Jurkat, Clone E6-1 (cell line): ENCODE measurements around the gene DPM1.

ENCODE experiments used
- DNase-seq: peaks from one replicate; pipeline ENCODE4 v3.0.0-alpha.2; 2011; ENCODE audit warnings: low read depth, low spot score
- H3K4me3 ChIP-seq: 2 replicates; pipeline ENCODE4 v1.5.1; 2011; ENCODE audit warnings: mild to moderate bottlenecking, low read length, control low read depth, moderate library complexity

DPM1 gene

DNA sequence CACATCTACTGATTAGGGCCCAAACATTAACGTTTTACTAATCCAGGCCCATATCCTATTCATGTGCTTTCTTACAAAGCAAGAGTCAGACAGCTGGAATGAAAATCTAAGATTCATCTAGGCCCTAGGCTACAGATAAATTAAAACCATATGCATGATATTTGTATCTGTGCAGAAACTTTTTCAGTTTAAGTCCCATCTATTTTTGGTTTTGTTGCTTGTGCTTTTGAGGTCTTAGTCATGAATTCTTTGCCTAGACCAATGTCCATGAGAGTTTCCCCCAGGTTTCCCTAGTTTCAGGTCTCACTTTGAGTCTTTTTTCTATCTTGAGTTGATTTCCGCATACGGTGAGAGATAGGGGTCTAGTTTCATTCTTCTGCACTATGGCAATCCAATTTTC is 47.3 kb downstream of the DPM1 start:
- no peak for DNase-seq
- no peak overlapping the region for H3K4me3 ChIP-seq

DNA sequence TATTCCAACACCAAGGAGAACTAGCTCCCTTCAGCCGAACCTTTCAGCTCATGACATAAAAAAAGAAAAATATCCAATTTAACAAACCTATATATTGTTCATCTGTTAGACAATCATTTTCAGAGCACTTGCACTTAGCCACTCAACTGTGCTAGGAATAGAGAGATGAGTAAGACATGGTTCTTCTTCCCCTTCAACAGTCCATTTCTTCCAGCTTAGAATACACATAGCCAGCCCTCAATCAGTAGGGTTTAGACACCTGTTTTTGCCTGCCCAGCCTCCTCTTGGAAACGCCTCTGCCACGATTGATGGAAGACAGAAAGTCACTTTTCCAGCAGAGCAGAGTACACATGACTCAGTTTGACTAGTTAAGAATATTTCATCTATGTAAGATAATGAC is 48.9 kb downstream of the DPM1 start:
- no peak for DNase-seq

DNA sequence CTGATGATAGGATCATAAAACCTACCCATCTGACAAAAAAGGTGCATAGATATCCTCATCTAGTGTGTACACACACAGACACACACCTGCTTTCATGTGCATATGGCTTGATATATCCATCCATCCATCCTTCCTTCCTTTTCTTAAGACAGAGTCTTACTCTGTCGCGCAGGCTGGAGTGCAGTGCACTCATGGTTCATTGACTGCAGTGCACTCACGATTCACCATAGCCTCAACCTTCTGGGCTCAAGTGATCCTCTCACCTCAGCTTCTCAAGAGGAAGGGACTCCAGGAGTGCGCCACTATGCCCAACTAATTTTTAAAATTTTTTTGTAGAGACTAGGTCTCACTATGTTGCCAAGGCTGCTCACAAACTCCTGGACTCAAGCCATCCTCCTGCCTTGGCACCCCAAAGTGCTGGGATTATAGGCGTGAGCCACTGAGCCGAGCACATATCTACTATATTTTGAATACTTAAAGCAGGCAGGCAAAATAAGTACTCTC is 54.2 kb downstream of the DPM1 start:
- H3K4me3 ChIP-seq, result no peak overlapping the region
- DNase-seq, result no peak

More for the DNA sequence above, 48.9 kb downstream of the DPM1 start:
- H3K4me3 ChIP-seq, result no peak overlapping the region

DNA sequence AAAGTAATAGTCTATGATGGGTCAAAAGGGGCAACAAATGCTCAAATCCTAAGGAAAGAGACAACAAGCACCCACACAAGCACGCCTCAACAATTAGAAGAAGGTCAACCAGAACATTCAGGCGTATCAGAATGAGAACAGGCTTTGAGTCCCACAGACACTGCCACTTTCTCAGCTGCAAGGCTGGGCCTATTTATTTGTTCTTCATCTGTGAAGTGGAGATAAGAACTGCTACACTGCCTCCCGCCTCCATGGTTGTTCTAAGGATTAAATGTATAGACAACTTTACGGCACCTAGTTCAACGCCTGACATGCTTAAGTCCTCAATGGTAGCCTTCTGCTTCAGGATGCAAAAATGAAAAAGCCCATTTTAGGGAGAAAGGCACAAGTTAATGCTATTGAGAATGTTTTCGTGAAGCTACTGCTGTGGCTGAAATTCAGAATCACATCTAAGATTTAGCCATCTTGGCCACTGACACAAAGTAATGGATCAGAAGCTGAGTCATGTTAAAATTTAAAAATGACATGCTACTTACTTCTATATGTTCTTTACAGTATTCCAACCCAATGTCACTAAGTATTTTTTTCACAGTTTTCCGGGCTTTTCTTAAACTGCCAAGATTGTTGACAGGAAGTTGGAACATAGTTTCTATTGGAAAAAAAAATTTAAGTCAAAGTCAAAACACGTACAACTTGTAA is 54.8 kb downstream of the DPM1 start:
- H3K4me3 ChIP-seq, result no peak overlapping the region
- DNase-seq, result no peak

DNA sequence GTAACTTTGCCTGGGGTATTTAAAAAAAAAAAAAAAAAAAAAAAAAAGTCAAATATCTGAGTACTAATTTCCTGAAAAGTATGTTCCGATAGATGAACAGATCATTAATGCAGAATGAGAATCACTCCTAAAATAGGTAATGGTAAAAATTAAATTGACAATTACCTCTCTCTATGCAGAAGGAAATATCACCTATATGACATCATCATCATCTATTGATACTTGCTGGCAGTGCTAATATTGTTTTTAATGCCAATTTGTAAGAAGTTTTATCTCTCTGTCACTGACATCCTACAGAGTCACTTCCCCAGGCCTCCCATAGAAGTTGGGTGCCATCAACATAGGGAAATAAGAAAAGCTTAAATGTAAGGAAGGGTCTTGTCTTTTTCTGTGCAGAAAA is 57.0 kb downstream of the DPM1 start:
- H3K4me3 ChIP-seq, result no peak overlapping the region
- no peak for DNase-seq

DNA sequence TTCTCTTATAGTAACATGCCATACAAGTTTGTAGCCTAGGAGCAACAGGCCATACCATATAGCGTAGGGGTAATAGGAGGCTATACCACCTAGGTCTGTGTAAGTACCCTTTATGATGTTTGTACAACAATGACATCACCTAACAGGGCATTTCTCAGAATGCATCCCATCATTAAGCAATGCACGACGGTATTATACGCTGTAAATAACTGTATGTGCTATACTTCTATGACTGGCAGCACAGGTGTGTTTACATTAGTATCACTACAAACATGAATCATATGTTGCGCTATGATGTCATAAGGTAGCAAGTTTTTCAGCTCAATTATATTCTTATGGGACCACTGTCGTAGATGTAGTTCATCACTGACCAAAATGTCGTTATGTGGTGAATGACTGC is 58.1 kb downstream of the DPM1 start:
- DNase-seq, result no peak
- no peak overlapping the region for H3K4me3 ChIP-seq

DNA sequence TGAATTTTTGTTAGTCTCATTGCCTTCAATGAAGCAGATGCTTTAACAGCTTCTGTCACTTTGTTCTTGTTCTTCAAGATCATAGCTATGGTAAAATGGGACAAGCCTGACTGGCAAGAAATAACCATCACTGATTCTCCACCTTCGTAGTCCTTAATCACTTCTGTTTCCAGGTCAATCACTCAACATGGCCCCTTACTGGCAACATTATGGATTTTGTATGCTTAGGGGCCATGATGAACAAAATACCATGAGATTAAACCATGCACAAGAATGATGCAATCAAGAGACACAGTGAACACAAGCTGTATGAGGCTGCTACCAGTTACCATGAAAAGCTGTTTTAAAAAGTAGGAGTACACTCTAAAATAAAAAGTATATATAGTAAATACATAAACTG is 59.9 kb downstream of the DPM1 start:
- no peak for DNase-seq
- no peak overlapping the region for H3K4me3 ChIP-seq

DNA sequence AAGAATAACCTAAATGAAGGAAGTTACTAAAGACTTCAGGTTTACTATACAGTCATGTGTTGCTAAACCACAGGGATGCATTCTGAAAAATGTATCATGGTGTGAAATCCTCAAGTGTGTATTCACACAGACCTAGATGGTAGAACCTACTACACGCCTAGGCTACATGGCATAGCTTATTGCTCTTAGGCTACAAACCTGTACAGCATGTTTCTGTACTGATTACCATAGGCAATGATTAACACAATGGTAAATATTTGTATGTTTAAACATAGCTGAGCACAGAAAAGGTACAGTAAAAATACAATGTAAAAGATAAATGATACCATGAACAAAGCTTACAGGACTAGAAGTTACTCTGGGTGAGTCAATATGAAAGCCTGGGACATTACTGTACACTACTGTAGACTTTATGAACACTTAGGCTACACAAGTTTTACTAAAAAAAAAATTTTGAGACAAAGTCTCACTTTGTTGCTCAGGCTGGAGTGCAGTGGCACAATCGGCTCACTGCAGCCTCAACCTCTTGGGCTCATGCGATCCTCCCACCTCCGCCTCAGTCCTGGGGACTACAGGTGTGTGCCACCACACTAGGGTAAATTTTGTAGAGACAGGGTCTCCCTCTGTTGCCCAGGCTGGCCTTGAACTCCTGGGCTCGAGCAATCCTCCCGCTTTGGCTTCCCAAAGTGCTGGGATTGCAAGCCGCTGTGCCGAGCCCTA is 63.1 kb downstream of the DPM1 start:
- no peak overlapping the region for H3K4me3 ChIP-seq
- no peak for DNase-seq

DNA sequence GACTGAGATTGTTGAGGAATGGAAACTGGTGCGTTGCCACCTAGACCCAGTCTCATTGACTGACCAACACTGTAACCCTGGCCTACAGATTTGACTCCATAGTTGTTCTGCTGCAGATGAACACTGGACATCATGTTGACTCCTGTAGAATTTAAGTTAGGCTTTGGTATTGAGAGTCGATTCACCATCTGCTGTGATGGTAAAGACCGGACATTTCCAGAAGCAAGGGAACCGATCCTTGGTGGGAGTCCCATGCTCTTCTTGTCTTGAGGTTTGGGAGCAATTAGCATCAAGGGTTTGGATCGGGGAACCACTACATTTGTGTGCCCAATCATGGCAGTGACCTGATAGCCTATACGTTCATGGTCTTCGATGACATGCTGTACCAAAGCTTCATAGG is 64.7 kb downstream of the DPM1 start:
- no peak for DNase-seq
- no peak overlapping the region for H3K4me3 ChIP-seq

DNA sequence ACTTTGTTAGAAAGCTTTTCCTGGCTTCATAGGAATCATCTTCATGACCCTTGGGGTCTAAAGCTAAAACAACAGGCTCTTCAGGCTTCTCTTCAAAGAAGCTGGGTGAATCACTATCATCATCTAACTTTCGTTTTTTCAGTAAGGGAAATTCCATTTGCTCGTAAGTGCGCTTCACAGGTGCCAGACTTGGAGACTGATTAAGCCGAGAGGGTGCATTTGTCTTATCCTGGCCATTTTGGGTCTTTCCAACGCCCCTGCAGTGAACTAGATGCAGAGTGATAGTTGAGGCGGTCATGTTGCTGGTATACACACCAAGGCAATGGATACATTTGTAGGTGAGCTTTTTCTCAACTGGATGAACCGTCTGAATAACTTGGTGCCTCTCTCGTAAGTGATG is 65.9 kb downstream of the DPM1 start:
- H3K4me3 ChIP-seq, result no peak overlapping the region
- DNase-seq, result no peak

DNA sequence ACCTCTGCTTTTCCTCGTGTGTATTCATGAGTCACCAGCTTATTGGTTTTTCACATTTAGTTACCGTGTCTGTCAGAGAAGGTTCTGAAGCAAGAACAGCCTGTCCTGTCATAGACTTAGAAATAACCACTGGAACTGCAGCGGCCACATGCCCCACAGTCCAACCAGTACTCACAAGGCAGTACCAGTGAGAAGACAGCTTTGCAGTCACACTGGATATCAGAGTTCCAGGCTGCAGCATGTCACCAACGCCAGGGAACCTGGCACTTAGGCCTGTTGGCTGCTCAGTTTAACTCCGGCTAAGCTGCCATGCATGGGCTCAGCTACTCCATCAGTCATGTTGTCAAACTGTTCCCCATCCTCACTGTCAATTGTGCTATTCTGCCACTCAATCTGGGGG is 67.2 kb downstream of the DPM1 start:
- H3K4me3 ChIP-seq, result no peak overlapping the region

DNA sequence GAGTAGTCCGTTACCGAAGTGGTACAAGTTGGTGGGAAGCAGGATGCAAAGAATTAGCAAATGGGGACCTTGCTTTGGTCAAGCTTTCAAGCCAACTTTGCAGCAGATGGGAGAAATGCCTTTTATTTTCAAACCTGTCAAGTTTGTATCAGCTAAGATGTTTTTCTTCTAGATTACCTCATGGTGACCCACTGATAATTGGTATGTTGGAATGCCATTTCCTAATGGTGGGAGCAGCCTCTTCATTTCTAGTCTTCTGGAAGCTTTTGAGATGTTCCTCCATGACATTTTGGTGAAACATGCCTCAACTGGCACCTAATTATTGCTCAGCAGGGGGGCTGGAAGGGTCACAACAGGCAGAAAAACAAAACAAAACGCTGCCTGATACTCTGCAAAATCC is 70.8 kb downstream of the DPM1 start:
- H3K4me3 ChIP-seq, result no peak overlapping the region
- DNase-seq, result no peak

More for the DNA sequence above, 67.2 kb downstream of the DPM1 start:
- DNase-seq, result no peak

DNA sequence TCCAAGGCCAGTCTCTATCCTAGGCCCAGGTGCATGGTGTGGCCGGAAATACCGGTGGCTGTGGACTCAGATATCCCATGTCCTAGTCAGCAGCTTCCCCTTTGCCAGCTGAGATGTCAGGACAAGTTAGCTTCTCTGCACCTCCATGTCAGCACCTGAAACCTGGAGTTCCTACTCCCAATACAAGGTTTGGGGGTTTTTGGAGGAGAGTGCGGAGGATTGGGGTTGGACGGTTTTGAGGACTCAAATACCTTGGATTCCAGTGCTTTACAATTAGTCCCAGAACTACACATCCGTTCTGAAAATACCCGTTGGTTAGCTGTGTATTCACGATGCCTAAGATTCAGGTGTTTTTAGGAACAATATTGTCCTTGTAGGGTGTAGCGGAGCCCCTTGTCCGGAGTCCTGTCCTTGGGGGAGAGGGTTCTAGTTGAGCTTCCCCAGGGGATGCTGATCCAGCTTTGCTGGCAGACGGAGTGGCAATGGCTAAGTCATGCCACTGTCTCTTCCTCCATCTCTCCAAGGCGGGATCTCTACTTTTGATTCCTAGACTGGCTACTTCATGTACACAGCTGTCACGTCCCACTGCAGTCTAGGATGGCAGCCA is 72.0 kb downstream of the DPM1 start:
- no peak for DNase-seq
- no peak overlapping the region for H3K4me3 ChIP-seq

DNA sequence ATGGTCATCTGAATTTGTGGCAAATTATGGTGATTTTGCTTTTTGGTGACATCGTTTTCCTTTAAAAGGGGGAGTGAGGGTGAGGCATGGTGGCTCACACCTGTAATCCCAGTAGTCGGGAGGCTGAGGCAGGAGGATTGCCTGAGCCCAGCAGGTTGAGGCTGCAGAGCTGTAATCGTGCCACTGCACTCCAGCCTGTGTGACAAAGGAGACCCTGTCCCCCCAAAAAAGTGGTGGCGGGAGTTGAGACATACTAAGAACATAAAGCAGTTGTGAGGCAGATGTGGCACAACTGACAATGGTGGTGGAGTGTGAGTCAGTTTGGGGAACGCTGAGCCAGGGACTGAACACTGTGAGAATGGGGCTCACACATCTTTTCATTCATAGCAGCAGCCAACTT is 72.6 kb downstream of the DPM1 start:
- no peak for DNase-seq
- no peak overlapping the region for H3K4me3 ChIP-seq

DNA sequence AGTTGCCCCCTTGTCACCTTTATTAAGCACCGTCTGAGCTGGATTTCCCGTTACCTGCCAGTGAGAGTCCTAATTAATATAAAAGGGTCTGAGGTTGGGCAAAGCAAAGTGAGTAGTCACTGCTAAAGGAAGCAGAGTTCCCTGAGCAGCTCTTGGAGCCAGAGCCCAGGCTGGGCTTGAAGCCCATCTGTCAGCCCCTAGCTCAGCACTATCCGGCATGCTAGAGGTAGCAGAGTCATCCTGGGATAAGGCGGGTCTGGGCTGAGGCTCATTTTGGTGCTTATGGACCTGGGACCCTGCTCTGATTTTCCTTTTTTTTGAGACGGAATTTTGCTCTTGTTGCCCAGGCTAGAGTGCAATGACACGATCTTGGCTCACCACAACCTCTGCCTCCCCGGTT is 73.3 kb downstream of the DPM1 start:
- DNase-seq, result no peak
- H3K4me3 ChIP-seq, result no peak overlapping the region
